Esophagus mucosa (tissue), 1 donor: Measurements from ENCODE around the gene ZNF646. TPM values are rescaled to one million over a fixed set of nuclear protein-coding genes. Genes with fewer than 3 reads are reported as not detected.

Experiments
- ATAC-seq: fragments of 200-7000 bp; cut with Tn5 transposase; one replicate; pipeline ENCODE4 v1.9.1; 2020
- total RNA-seq: library from RNA; stranded (reverse); gene quantifications from one replicate; pipeline ENCODE4 v1.2.4, GENCODE V29; 2023
- donor health status: DM: yes; HTN: yes; CAD: no.

The ZNF646 gene
- total RNA-seq, 1 donor from 2014 or later = 9.0 TPM

GRCh38 chr16:31109622-31110021, 35.4 kb downstream of the ZNF646 start:
- ATAC-seq = no peak

- no peak for ATAC-seq
Measured at GRCh38 chr16:31110106-31111034, 36.1 kb downstream of the ZNF646 start.

- ATAC-seq = no peak
Measured at GRCh38 chr16:31111881-31112466, 37.8 kb downstream of the ZNF646 start.

- ATAC-seq = no peak
Measured at GRCh38 chr16:31112711-31113110, 38.5 kb downstream of the ZNF646 start.

- no peak for ATAC-seq
Measured at GRCh38 chr16:31113121-31114120, 39.2 kb downstream of the ZNF646 start.

- no peak for ATAC-seq
Measured at GRCh38 chr16:31114468-31114867, 40.2 kb downstream of the ZNF646 start.

- ATAC-seq = peak; percentile 97
Measured at GRCh38 chr16:31117384-31118222, 43.4 kb downstream of the ZNF646 start, which contains the start of gene KAT8. Gene KAT8, plus strand, starts transcription at chr16:31117664. Its CDS starts 18 bp downstream, at chr16:31117682.

GRCh38 chr16:31118223-31119155, 44.3 kb downstream of the ZNF646 start:
- ATAC-seq = peak; percentile 68

- ATAC-seq = no peak
Measured at GRCh38 chr16:31120129-31120528, 45.9 kb downstream of the ZNF646 start.

GRCh38 chr16:31125844-31126243, 51.6 kb downstream of the ZNF646 start:
- no peak for ATAC-seq

GRCh38 chr16:31127182-31127581, 53.0 kb downstream of the ZNF646 start:
- no peak for ATAC-seq

- ATAC-seq = peak; percentile 18
Measured at GRCh38 chr16:31128711-31129567, 54.7 kb downstream of the ZNF646 start.

GRCh38 chr16:31129568-31130335, 55.5 kb downstream of the ZNF646 start:
- no peak for ATAC-seq

- ATAC-seq = peak; percentile 5
Measured at GRCh38 chr16:31130336-31130891, 56.2 kb downstream of the ZNF646 start.

GRCh38 chr16:31130899-31131298, 56.7 kb downstream of the ZNF646 start:
- peak; percentile 74 for ATAC-seq

GRCh38 chr16:31131416-31131815, 57.2 kb downstream of the ZNF646 start:
- no peak for ATAC-seq

GRCh38 chr16:31131841-31132271, 57.6 kb downstream of the ZNF646 start:
- peak; percentile 15 for ATAC-seq

- no peak for ATAC-seq
Measured at GRCh38 chr16:31132303-31132979, 58.2 kb downstream of the ZNF646 start.
